CD4-positive, alpha-beta T cell treated with Interleukin-4 for 1 hour (primary cell): Measurements from ENCODE around the gene MAEL.

ENCODE experiments used
- DNase-seq, 2 donors: peaks; one replicate each; pipeline ENCODE4 v3.0.0-alpha.2; 2020 to 2022

MAEL gene

GRCh38 chr1:166988974-166989515 is at the start of gene MAEL:
Gene MAEL, plus strand, starts transcription at chr1:166989280. Its CDS starts 73 bp downstream, at chr1:166989353.
- no peak for DNase-seq

DNA sequence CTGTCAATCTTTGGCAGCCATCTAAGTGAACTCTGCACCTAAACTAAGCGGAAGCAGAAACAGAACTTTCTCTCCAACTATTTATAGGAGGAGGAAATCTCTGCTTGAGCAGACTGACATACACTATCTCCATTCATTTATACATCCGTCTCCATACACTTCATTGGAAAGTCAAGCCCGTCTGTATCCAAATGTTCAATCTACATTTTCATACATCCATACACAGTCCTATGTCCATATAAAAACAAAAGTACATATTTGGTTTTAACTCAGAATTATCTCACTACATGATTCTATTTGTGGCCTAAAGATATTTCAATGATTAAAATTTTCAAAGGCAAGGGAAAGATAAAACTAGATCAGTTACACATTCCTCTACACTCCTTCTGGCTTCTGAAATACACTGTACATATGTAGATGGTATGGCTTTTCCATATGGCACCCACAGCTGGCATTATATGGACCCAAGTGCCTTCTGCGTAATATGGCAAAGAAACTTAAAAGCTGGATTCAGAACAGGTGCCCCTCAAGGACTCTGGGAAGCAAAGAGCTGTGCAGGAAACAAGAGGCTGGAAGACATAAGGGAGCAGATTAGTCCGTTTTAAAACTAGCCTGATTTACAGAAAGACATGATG is 49.2 kb upstream of the MAEL start:
- no peak for DNase-seq

GRCh38 chr1:166944186-166944967 is 44.7 kb upstream of the MAEL start:
- DNase-seq: no peak

DNA sequence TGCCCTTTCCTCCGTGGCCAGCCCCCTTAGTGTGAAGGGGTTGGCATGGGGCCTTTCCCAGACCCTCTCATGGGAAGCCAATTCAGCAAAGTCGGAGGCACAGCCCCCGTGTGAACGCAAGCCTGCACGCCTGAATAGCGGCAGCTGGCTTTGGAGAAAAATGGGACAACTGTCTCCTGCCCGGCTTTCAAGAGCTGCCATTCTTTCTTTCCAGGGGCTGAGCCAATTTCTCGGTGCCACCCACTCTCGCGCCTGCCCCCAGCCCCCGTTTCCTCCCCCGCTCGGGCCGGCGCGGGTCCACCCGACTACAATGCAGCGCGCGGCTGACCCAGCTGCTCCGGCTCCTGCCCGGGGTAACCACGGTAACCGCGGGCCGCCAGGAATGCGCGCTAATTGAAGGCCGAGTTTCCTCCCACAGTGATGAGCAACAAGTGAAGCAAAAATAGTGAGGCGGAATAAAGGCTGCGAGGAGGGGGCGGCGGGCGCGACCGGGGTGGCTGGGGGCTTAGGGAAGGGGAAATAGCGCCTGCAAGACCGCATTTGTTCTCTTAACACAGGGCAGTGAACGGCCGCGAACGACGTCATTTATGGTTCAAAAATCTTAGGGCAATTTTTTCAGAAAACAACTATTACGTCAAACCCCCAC is 41.6 kb upstream of the MAEL start:
- no peak for DNase-seq

DNA sequence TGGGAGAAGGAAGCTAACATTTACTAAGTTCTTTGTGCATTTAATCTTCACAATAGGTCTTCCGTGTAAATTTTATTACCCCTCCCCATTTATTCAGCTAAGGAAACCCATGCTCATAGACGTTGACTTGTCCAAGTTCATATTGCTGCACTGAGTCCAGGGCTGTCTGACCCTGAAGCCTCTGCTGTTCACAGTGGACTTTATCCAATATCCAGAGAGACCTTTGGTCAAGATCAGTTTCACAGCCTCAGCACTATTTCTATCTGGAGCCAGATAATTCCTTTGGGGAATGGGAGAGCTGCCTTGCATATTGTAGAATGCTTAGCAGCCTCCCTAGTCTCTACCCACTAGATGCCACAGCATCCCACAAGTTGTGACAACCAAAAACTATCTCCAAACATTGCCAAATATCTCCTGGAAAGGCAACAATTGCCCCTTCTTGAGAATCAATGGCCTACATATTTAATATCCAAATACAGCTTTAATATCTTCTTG is 40.2 kb upstream of the MAEL start:
- DNase-seq: no peak

GRCh38 chr1:166950156-166950555 is 38.9 kb upstream of the MAEL start:
- no peak for DNase-seq

- DNase-seq: no peak
Measured at GRCh38 chr1:166951050-166951449, 38.0 kb upstream of the MAEL start.

DNA sequence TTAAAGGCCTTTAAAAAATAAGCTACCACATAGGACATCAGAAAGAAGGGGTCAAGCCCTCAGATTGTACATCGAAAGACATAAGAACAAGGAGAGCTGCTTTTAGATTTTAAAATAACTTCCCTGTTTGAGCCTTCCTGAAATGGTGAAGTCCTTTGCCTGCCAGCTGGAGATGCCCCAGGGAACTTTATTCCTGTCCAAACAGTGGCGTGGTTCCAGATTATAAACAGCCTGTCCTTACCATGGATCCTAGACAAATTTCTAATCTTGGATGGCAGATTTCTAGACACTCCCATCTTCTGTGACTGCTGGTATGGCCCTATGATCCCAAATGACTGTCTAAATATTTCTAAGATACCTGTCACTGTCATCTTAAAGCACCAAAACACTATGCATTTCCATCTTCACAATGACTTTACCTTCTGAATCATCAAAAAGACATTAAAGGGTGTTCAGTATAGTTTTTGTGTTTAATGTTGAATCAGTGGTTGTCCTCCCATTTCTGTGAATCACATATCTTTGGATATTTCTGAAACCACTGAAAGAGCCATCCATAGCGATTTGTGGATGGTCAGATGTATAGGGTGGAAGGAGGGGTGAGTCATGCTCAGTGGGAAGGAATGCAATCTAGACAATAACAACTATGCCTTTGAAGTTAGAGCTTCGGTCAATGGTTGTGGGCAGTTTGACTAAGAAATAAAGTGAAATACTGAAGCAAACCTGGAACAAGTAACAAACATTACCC is 36.9 kb upstream of the MAEL start:
- no peak for DNase-seq

DNA sequence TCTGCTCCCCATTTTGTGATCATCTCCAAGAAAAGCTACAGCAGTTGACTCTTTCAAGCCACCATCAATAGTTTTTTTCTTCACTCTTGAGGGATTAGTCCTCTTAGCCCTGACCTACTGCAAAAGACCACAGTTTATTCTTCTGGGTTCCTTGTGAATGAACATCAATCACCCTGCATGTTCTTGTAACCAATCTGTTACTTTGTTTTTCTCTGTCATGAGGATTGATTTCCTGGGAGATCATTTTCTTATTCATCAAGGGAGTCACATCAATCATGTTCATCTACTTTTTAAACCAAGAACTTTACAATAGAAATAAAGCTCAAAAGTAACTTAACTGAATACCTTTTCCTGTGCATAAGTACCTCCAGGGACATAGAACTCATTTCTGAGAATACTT is 35.6 kb upstream of the MAEL start:
- DNase-seq: no peak

- DNase-seq: no peak
Measured at GRCh38 chr1:166956057-166956850, 32.8 kb upstream of the MAEL start.

- no peak for DNase-seq
Measured at GRCh38 chr1:166956872-166957271, 32.2 kb upstream of the MAEL start.

GRCh38 chr1:166960858-166961474 is 28.1 kb upstream of the MAEL start:
- DNase-seq: no peak

- DNase-seq: no peak
Measured at GRCh38 chr1:166969074-166969677, 19.9 kb upstream of the MAEL start.

GRCh38 chr1:166971252-166971651 is 17.8 kb upstream of the MAEL start:
- no peak for DNase-seq

GRCh38 chr1:166972193-166972592 is 16.9 kb upstream of the MAEL start:
- DNase-seq: no peak

- no peak for DNase-seq
Measured at GRCh38 chr1:166972826-166973225, 16.3 kb upstream of the MAEL start.

DNA sequence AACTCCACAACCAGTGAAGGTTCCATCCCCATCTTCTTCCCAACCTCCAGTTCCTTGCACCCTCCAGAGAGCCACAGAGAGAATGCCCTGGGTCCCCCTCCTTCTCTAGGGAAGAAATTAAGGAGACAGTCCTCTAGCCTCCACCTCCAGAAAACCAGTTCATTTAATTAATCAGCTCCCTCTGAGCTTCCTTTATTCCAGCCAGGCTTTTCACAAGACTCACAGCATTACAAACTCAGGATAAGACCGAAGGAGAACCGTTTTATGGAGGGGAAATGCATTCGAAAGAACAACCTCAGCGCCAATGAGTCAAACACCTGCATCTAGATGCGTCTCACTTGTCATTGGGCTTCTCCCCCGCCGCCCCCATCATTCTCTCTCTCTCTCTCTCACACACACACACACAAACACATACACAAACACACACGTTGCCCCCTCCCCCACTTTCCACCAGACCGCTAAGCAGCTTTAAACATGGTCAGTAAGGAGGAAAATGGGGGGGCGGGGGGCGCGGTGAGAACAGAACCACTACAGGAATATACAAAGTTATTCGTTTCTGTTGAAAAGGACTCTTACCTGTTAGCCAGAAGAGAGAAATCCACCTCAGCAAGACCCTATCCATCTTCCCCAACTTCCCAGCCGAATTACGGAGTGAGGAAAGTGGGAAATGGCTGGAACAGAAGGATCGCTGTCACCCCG is 14.3 kb upstream of the MAEL start:
- DNase-seq: peak in 1 of 2 donors; percentile 19

- DNase-seq: peak; percentile 47
Measured at GRCh38 chr1:166975361-166976129, 13.5 kb upstream of the MAEL start, which contains the start of gene ILDR2. Gene ILDR2, minus strand, starts transcription at chr1:166975540. Its CDS starts 272 bp downstream, at chr1:166975268.

GRCh38 chr1:166977951-166978350 is 11.1 kb upstream of the MAEL start:
- DNase-seq: no peak
